ENCODE data around the gene KIF12.

Gene KIF12

GRCh38 chr9:114123031-114123977 is 24.2 kb upstream of the KIF12 start:
- no peak for ATAC-seq

GRCh38 chr9:114122136-114123027 is 23.3 kb upstream of the KIF12 start:
- ATAC-seq = no peak

- no peak for ATAC-seq
Observed at GRCh38 chr9:114121227-114122135, 22.4 kb upstream of the KIF12 start.

- ATAC-seq = no peak
Observed at GRCh38 chr9:114120192-114121014, 21.3 kb upstream of the KIF12 start.

- no peak for ATAC-seq
Observed at GRCh38 chr9:114119242-114120191, 20.4 kb upstream of the KIF12 start.

- ATAC-seq = no peak
Observed at GRCh38 chr9:114117996-114118830, 19.1 kb upstream of the KIF12 start.

GRCh38 chr9:114117614-114117995 is 18.5 kb upstream of the KIF12 start:
- ATAC-seq = no peak

- ATAC-seq = no peak
Observed at GRCh38 chr9:114116126-114116747, 17.1 kb upstream of the KIF12 start.

- ATAC-seq = no peak
Observed at GRCh38 chr9:114115654-114116125, 16.6 kb upstream of the KIF12 start.

- ATAC-seq = no peak
Observed at GRCh38 chr9:114114364-114114763, 15.3 kb upstream of the KIF12 start.

- no peak for ATAC-seq
Observed at GRCh38 chr9:114112778-114113584, 13.9 kb upstream of the KIF12 start.

GRCh38 chr9:114112325-114112724 is 13.2 kb upstream of the KIF12 start:
- no peak for ATAC-seq

- no peak for ATAC-seq
Observed at GRCh38 chr9:114110180-114110579, 11.1 kb upstream of the KIF12 start.

GRCh38 chr9:114109124-114109523 is 10.0 kb upstream of the KIF12 start:
- no peak for ATAC-seq

- peak; percentile 51 to 55 for ATAC-seq
Observed at GRCh38 chr9:114108016-114108833, 9.1 kb upstream of the KIF12 start.

- no peak for ATAC-seq
Observed at GRCh38 chr9:114107286-114108001, 8.4 kb upstream of the KIF12 start.
